ENCODE data around the gene FEM1B. TPM values are rescaled to one million over a fixed set of nuclear protein-coding genes. Genes with fewer than 3 reads are reported as not detected.
A peak's percentile ranks its signal among the peaks of the same experiment; 100 is the strongest.

The FEM1B gene
- total RNA-seq, 1 donor from 2014 or later: 71.1 TPM

- no peak for DNase-seq (ENCODE audit: extremely low spot score, unreplicated experiment)
- no peak for TF ChIP-seq CTCF (IDR thresholded peaks at IDR 0.05)
- Mint-ChIP-seq H3K27me3 (ENCODE audit: unreplicated experiment) (no peaks in the 10 kb centered on the region), H3K36me3 (ENCODE audit: unreplicated experiment) (peaks cover 62% of the 10 kb centered on the region), H3K4me1 (ENCODE audit: unreplicated experiment) (peaks cover 55% of the 10 kb centered on the region), H3K9me3 (ENCODE audit: unreplicated experiment) (no peaks in the 10 kb centered on the region), H3K4me3 (ENCODE audit: unreplicated experiment) (no peak overlapping the region), H3K27ac (ENCODE audit: unreplicated experiment) (peak overlapping the region; percentile 80)
Measured at GRCh38 chr15:68318008-68318835, 40.7 kb downstream of the FEM1B start.

DNA sequence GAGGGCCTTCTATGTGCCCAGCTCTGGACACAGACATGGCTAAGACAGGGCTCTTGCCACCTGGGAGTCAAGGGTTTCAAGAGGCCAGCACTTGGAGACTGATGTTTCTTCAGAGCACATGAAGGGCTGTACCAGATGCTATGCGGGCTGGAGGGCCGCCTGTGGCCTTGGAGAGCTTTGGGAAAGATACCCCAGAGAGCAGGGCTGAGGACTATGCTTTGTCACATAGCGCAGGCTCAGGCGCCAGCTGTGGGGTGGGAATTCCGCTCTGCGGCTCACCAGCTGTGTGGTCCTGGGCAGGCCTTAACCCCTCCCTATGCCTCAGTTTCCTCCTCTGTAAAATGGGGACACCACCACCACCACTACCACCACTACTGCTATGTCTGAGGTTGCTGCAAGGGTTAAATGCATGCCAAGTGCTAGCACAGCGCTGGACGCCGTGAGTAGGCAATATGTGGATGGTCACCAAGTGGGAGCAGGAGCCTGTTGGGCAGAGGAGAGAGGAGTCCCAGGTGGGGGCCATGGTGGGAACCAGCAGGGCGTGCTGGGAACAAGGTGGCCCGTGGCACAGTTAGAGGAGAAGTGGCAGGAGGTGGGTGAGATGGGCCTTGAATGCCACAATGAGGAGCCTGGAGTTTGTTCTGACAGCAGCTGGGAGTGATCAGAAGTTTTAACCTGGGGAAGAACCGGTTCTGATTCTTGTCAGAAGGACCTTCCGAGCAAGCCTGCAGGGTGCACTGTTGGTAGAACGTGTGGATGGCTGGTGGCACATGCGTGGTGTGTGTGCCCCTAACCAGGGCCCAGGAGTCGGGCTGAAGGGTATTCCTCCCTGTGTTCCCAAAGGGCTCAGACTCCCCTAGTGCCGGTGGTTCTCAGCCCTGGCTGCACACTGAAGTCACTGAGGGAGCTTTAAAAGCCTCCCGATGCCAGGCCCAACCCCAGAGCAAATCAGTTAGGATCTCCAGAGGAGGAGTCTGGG lies 41.7 kb downstream of the FEM1B start:
- H3K9me3 Mint-ChIP-seq (ENCODE audit: unreplicated experiment): no peaks in the 10 kb centered on the region
- no peaks in the 10 kb centered on the region for H3K27me3 Mint-ChIP-seq (ENCODE audit: unreplicated experiment)
- TF ChIP-seq CTCF (IDR thresholded peaks at IDR 0.05): no peak
- peak overlapping the region; percentile 80 for H3K27ac Mint-ChIP-seq (ENCODE audit: unreplicated experiment)
- H3K4me3 Mint-ChIP-seq (ENCODE audit: unreplicated experiment): no peak overlapping the region
- peaks cover 61% of the 10 kb centered on the region for H3K36me3 Mint-ChIP-seq (ENCODE audit: unreplicated experiment)
- H3K4me1 Mint-ChIP-seq (ENCODE audit: unreplicated experiment): peaks cover 46% of the 10 kb centered on the region
- no peak for DNase-seq (ENCODE audit: extremely low spot score, unreplicated experiment)

GRCh38 chr15:68319997-68320396 lies 42.5 kb downstream of the FEM1B start:
- H3K27ac Mint-ChIP-seq (ENCODE audit: unreplicated experiment): peak overlapping the region; percentile 87
- no peaks in the 10 kb centered on the region for H3K27me3 Mint-ChIP-seq (ENCODE audit: unreplicated experiment)
- no peak for DNase-seq (ENCODE audit: extremely low spot score, unreplicated experiment)
- peaks cover 58% of the 10 kb centered on the region for H3K36me3 Mint-ChIP-seq (ENCODE audit: unreplicated experiment)
- TF ChIP-seq CTCF (IDR thresholded peaks at IDR 0.05): no peak
- H3K4me3 Mint-ChIP-seq (ENCODE audit: unreplicated experiment): no peak overlapping the region
- peaks cover 38% of the 10 kb centered on the region for H3K4me1 Mint-ChIP-seq (ENCODE audit: unreplicated experiment)
- H3K9me3 Mint-ChIP-seq (ENCODE audit: unreplicated experiment): no peaks in the 10 kb centered on the region

DNA sequence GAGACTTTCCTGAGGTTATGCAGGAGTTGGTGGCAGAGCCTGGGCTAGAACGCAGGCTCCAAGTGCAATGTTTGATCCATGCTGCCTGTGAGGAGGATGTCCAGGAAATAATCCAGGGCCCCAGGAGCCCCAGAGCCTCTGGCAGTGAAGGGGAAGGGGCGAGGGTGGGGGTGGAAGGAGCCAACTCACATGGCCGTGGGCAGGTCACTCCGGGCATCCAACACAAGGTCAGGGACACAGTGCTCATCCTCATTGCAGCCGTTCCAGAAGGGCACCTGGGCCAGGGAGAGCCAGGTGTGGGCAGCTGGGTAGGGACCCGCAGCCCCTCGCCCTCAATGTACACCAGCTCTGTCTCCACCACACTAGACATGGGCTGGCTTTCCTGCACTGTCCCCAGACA lies 43.7 kb downstream of the FEM1B start:
- no peak for DNase-seq (ENCODE audit: extremely low spot score, unreplicated experiment)
- peaks cover 60% of the 10 kb centered on the region for H3K36me3 Mint-ChIP-seq (ENCODE audit: unreplicated experiment)
- H3K4me3 Mint-ChIP-seq (ENCODE audit: unreplicated experiment): no peak overlapping the region
- peak overlapping the region; percentile 87 for H3K27ac Mint-ChIP-seq (ENCODE audit: unreplicated experiment)
- no peaks in the 10 kb centered on the region for H3K9me3 Mint-ChIP-seq (ENCODE audit: unreplicated experiment)
- H3K4me1 Mint-ChIP-seq (ENCODE audit: unreplicated experiment): peaks cover 32% of the 10 kb centered on the region
- no peak for TF ChIP-seq CTCF (IDR thresholded peaks at IDR 0.05)
- no peaks in the 10 kb centered on the region for H3K27me3 Mint-ChIP-seq (ENCODE audit: unreplicated experiment)

- Mint-ChIP-seq H3K4me3 (ENCODE audit: unreplicated experiment) (no peak overlapping the region), H3K27me3 (ENCODE audit: unreplicated experiment) (no peaks in the 10 kb centered on the region), H3K4me1 (ENCODE audit: unreplicated experiment) (peaks cover 33% of the 10 kb centered on the region), H3K9me3 (ENCODE audit: unreplicated experiment) (no peaks in the 10 kb centered on the region), H3K36me3 (ENCODE audit: unreplicated experiment) (peaks cover 66% of the 10 kb centered on the region), H3K27ac (ENCODE audit: unreplicated experiment) (peak overlapping the region; percentile 87)
- DNase-seq (ENCODE audit: extremely low spot score, unreplicated experiment): no peak
- no peak for TF ChIP-seq CTCF (IDR thresholded peaks at IDR 0.05)
Measured at GRCh38 chr15:68322796-68323195, 45.3 kb downstream of the FEM1B start.

Measured in osteocyte (in vitro differentiated cells).